Fibroblast of skin of right quadriceps (primary cell): ENCODE measurements around the gene RALY.
"Not testable (repeated sequence)": the region's sequence is repeated elsewhere in the genome, so short reads cannot be mapped to it uniquely, and the experiment has no call there.

ENCODE experiments used
- DNase-seq: peaks from one replicate; pipeline ENCODE4 v3.0.0-alpha.2; 2013

The RALY gene

DNA sequence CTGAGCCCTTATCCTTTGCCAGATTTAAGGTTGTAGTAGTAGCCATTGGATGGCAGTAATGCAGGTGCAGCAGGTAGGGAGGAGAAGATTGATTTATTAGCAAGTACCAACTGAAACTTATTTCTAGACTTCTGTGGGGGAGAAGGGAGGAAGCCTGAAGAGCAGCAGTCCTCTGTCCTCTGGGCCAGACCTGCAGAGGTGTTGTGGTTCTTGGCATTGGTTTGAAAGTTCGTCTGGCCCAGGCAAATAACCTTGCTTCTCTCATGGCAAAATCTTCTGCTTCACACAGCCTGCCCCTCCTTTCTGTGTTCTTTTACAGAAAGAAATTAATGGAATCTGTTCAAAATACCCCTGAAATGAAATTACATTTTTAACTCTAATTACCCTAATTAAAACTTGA lies 24.5 kb downstream of the RALY start:
- DNase-seq, result no peak

DNA sequence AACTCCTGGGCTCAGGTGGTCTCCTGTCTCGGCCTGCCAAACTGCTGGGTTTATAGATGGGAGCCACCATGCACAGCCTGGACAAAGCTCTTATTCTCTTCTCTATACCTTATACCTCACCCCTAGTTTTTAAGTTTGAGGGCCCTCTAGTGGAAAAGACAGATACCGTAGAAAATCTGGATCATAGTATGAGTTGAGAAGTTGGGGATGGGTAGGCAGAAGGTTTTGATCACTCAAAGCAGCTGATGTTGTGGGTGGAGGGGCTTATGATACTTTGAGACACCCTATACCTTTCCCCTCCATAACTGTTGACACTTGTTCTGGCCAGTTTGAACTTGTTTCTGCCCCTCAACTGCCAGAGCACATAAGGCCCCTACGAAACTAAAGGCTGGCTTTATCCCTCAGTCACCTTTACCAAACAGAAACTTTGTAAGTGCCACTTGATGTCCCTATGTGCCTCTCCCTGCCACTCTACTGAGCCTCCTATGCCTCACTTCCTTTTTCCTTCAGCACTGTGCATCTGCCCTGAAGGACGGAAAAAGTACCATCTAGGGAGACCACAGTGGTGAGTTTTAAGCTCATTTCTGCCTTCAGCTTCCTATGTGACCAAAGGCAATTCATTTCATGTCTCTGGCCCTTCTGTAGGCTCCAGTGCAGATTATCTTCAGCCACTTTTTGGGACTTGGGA lies 28.6 kb downstream of the RALY start:
- peak; percentile 19 for DNase-seq

DNA sequence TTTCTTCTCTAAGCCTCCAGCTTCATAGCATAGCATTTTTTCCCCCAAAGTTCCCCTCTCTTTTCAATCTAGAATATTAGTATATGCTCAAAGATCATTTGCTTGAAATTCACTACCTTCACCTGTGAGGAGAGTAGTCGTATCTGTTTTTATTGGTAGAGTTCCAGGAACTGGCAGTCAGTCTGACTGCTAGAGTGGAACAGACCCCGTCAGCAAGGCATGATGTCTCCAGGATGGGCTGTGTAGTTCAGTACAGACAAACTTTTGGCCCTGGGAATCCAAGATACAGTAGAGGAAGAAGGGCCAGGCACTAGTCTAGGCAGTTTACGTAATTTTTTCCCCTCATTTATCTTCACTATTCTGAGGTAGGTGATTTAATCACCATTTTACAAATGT lies 29.1 kb downstream of the RALY start:
- no peak for DNase-seq

DNA sequence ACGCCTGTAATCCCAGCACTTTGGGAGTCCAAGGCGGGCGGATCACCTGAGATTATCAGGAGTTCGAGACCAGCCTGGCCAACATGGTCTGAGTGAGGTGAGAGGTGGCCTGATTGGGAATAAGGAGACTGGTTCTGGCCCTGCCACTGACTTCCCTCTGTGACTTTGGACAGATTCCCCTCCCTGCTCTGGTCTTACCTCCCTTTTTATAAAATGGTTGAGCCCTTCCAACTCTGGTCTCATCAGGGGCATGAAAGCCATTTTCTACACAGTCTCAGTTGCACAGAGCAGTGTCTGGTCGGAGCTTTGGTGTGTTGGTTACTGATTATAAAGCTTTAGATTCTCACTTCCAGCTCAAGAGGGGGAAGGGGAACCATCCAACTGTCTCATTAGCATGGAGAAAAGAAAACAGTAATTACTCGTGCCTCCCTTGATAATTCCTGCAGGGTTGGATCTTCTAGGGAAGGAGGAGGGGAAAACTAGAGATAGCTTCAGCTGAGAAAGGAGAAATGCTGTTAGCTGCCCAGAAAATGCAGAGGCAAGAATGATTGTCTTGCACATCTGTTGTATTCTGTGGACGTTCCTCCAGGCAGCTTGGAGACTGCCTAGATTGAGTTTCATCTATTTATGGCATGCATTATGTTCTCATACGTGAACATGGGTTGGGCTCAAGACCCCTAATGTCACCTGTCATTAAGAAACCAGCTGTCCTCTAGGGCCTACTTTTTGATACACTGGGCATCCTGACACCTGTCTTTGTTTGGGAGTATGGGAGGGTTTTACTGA lies 30.4 kb downstream of the RALY start:
- DNase-seq, result no peak

DNA sequence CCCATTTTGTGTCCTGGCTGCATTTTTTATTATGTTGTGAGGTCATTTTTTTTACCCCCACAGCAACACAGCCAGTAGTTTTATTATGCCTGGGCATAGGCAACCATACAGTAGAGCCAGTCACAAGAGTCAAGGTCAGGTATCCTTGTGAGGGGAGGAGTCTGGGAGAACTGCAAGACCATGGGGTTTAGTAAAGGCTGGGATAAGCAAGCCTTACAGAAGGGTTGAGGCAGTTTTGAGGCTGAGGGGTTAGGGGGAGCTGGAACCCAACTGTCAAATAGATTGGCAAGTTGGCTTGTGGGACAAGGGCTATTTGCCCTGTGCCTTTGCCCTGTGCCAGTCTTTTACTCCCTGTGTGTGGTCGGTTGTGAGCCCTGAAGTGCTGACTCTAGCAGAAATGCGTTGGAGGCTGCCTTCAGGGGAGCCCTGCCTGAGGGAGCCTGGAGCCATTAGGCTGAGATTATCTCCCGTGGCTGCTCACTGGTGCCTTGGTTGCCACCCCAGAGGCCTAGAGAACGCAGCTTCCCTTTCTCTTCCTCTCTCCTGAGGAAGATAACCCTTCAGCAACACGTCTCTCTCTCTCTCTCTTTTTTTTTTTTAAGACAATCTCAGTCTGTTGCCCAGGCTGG lies 31.1 kb downstream of the RALY start:
- no peak for DNase-seq

DNA sequence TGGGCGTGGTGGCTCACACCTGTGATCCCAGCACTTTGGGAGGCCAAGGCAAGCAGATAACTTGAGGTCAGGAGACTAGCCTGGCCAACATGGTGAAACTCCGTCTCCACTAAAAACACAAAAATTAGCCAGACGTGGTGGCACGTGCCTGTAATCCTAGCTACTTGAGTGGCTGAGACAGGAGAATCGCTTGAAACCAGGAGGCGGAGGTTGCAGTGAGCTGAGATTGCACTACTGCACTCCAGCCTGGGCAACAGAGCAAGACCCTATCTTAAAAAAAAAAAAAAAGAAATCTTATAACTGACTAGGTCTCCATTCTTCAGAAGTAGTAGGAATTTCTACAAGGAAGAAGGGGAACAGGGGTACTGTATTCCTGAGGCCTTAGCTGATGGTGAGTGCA lies 34.3 kb downstream of the RALY start:
- not testable (repeated sequence) for DNase-seq

DNA sequence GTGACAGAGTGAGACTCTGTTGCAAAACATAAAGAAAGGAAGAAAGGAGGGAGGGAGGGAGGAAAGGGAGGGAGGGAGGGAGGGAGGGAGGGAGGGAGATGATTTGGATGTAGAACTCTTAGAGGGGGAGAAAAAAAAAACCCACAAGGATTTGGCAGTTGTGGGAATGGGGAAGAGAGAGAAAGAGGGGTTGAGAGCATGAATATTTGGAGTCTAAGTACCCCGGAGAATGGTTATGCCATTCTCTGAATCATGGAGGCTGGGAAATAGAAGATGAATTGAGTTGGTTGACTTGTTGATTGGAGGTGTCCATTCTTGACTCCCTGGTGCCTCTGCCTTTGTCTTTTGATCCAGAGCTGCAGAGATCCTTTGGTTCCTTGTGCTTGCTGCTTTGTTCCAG lies 35.7 kb downstream of the RALY start:
- DNase-seq, result no peak

DNA sequence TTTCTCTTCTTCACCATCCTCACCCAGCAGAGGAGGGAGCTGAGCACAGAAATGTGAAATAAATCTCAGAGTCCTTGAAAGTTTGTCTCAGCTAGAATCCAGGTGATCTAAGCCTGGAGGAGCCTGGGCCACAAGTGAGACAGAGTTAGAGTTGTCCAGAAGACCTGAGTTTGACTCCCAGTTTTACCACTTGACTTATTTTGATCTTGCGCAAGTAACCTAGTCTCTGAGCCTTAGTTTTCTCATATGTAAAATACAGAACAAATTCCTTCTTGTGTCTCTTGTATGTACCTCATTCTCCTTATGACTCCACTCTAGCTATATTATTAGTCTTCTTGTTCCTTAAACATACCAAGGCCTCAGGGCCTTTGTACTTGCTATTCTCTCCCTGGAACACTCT lies 36.7 kb downstream of the RALY start:
- no peak for DNase-seq

DNA sequence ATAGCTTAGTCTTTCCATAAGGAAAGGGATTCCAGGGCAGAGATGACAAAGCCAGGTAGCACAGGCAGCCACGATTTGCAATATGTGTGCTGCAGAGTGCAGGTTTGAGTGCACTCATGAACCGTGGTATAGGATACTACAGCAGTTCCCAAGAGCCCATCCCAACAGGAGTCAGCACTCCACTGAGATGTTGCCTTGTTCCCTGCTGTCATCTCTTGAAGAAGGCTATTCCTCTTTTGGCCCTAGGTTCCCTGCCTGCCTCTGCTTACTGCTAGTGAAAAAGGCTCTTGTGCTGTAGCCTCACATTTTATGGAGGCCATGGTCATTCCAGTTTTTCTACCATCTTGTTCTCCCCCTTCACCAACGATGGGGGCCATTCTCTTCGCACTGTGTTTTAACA lies 40.2 kb downstream of the RALY start:
- no peak for DNase-seq

DNA sequence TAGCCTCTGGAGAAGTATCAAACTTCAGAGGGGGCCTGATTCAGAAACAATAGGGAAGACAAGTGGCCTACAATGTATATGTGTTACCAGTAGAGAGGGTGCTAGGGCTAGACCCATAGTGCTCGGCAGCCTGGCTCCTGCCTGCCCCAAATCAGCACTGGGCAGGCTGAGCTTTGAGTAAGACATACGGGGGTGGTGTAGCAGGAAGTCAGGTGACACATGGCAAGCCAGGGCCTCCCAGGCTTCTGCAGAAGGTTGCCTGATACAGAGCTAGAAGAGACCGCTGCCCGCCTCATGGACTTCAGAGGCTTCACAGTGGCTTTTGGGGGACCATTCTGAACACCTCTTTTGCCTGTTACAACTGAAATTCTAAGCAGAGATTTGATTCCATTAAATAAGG lies 43.4 kb downstream of the RALY start:
- no peak for DNase-seq

DNA sequence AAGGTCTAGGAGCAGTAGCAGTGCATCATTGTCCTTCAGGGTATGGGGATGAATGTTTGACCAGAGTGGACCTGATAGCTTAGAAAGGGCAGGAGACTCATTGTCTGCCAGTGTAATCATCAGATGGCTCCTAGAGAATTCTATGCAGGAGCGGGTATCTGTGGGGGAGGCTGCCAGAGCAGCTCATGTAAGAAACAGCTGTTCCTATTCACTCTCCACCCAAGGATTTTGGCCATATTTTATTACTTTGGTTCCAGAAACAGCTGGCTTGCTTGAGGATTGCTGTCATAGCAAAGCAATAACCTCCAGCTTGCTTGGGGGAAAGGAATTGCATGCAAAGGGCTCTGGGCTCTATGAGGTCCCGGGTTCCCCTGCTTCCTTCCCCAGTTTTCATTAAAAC lies 44.1 kb downstream of the RALY start:
- DNase-seq, result peak; percentile 13

DNA sequence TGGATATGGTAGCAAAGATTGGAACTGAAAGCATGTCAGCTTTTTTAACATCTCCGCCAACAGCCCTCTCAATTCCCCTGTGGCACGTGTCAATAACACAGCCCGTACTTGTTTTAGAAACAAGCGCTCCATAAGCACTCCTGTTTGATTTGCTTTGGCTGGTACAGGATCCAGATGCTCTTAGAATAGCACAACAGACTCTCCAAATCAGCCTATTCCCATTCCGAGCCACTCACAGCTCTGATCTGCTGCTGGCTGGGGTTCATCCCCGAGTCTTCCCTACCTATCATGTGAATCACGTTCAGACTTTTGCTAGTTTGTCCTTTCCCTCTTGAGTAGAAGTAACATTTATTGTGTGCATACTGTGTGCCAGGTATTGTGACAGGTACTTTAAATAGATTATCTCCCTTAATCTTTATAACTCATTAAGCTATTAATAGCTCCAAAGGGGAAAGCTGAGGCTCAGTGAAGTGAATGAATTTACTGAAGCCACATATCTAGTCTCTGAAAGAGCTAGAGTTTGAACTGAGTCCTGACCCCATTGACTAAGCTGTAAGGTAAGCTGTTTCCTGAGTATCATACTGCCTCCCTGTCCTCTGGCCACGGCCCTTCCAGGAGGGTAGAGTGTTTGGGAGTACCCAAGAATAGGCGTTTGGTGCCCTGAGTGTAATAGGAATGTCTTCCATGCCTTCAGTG lies 46.7 kb downstream of the RALY start:
- no peak for DNase-seq

DNA sequence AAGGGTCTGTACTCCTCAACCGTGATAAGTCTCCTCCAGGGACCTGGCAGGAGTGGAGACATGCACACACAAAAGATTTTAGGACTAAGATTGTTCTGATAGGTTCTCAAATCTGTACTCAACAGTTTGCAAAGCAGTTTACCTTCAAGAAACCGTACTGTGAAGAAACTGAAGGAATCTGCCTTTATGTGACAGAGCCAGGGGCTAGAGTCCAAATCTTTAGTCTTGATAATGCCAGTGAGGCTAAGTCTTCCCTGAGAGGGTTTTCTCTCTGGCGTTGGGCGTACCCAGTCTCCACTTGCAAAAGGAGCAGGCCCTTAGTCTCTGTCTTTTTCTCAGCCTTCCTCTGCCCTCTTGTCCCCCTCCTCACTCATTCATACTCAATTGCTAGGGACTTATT lies 47.5 kb downstream of the RALY start:
- no peak for DNase-seq

DNA sequence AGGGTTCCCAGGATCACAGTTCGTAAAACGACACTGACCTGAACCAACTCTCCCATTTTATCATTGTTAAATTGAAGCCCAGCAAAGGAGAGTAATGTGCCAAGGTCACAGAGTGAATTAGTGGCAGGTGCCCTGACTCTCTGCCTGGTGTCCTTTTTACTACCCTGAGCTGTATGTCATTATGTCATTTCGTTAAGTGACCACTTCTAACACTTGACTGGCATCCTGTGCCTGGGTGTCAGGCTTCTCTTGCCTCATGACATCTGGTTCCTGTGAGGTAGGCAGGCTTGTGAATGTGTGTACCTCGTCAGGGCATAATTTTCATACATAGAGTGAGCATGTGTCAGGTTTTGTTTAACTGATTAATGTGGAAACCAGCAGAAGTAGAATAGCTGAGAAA lies 48.6 kb downstream of the RALY start:
- no peak for DNase-seq

DNA sequence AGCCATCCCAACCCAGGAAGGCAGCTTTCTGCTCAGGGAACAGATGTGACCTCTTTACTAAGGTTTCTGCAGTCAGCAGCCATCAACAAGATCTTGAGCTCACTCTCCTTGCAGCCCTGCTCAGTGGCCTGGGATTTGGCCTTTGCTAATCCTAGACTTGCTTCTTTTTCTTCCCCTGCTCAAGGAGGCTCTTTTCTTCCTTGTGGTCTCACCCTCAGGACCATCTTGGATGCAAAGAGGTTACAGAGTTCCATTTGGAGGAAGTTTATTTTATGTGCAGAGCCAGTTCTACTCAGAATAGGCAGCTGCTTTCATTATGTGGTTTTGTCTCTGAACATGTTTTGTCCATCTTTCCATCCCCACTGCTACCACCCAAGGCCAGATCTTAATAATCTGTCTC lies 49.3 kb downstream of the RALY start:
- no peak for DNase-seq

DNA sequence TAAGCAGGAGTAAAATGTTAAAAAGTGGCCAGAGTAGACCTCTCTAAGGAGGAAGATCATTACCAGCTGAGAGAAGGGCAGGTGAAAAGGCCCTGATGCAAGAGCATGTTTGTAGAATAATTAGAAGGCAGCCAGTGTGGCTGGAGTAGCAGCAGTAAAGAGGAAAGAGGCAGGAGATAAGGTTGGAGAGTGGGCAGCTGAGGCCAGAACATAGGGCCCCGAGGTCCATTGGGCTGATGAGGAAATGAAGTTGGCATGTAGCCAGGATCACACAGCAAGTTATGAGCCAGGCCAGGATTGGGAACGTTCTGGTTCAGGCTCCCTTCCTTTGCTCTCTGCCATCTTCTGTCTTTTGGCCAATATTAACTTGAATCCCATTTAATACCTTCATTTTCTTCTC lies 51.6 kb downstream of the RALY start:
- DNase-seq, result no peak

DNA sequence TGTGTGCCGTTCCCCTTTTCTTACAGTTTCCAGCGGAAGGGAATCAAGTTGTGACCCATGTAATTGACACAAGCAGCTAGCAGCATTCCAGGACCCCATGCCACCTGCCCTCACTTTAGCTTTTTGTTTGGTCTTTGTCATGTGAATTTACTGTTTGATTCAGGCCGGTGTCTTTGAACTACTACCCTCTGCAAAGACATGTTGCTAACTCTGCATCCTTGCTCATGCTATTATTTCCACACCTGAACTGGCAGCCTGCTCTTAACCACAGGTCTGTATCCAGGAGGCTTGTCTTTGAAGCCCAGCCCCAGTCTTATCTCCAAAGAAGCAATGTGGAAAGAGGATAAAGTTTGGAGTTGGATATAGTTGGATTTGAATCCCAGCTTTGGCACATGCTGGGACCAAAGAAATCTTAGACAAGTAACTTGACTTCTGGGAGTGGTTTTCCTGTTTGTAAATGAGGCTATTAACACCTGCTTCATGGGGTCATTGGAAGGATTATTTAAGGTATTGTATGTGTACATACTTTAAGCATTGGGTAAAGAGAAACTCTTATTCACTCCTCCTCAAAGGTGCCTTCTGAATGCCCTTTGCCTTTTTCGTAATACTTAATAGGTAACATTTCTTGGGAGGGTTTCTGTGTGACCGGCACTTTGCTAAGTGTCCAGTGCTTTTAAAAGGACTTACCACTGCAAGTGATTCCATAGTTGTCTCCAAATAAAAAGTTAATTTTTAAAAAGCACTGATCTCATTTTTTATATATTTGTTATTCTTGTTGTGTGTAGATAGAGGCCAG lies 52.4 kb downstream of the RALY start:
- DNase-seq, result no peak

DNA sequence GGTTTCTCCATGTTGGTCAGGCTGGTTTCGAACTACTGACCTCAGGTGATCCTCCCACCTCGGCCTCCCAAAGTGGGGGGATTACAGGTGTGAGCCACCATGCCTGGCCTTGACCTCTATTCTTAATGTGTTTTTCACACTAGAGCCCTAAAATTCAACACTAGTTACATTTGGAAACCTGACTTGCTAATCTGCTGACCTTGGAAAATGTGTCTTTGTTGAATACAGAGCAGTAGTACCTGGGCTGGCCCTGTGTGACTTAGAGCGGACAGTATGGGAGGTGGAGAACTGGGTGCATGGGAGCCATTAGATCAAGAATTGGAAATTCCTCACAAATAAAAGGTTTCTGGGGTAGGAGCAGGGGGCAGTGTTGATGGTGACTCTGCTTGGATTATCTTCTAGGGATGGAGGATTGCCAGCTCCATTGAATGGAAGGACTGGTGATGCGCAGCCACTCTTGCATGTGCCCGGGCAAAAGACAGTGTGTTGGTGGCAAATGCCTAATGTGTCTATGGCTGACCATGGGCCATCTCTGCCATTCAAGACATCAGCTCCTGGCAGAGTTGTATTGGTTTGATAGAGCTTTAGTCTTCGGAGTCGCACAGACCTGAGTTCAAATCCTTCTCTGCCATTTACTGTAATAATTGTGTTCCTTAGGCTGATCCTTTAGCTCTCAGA lies 53.4 kb downstream of the RALY start:
- DNase-seq, result no peak

DNA sequence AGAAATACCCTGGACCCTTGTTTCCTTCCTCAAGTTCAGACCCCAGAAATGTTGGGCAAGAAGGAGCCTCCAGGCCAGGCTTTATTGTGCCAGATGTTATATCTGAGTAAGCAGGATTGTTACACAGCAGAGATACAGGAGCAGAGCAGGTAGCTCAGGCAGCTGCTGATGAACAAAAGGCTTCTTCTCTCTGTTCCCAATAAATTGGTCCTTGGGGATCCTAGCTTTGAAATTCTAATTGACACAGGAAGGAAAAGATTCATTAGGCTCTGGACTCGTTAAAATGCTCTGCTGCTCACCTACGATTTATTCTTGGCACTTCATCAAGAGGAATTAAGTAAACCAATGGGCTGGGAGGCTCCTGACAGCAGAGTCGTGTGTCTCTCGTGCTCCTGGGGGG lies 54.2 kb downstream of the RALY start:
- no peak for DNase-seq

DNA sequence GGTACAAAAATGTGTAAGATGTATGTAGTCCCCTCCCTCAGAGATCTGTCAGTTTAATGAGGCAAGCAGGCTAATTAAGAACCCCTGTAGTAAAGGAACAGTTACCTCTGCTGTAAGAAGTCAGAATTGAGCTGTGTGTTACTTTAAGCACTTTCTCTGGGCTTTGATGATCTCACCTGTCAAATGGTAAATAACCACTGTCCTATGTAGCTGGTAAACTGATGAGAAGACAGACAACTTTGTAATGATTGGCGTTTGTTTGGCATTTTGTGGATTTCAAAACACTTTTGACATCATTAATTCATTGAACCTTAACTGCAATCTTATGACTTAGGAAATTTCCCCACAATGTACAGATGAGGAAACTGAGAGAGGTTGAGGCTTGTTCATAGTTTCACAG lies 55.7 kb downstream of the RALY start:
- no peak for DNase-seq

DNA sequence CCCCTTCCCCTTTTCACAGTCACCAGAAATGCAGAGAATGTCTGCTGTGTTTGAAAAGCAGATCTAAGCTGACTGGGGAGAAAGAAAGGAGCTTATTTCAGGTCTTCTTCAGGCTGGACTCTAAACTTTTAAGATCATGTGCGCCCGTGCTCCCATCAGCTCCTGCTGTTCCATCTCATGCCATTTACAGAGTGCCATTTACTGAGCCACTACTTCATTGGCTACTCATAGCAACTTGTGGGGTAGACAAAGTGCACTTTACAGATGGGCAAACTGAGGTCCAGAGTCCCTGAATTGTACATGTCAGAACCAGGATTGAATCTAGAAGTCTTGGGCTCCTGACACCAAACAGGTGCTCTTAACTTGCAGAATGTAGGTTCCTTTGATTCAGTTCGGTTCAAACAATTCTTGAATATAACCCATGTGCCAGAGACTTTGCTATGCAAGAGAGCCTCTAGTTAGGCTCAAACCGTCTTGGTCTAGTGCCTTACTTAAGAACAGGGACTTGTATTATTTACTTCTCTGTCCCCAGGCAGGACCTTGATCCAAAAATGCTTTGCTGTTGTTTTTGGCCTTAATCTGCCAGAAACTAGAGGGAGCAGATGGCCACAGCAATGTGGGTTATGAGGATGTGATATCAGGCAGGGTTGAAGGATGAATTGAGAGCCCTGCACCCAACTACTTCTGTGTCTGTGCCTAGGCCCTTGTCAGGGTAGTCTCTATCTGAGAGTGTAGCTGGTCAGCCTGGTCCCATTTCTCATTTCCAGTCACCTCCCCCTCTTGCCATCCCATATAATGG lies 56.4 kb downstream of the RALY start:
- DNase-seq, result no peak
